ENCODE results near the gene GNAT1.
"Not testable (repeated sequence)": the region's sequence is repeated elsewhere in the genome, so short reads cannot be mapped to it uniquely, and the experiment has no call there.

GRCh38 chr3:50228184-50228763 is 36.9 kb downstream of the GNAT1 start:
- TF ChIP-seq CTCF (IDR thresholded peaks at IDR 0.05; ENCODE audit: low read depth, low read length); EZH2phosphoT487 (IDR thresholded peaks at IDR 0.05; ENCODE audit: low read depth): not testable (repeated sequence)

Measured in OCI-LY3 (cell line).